Stomach (tissue), 9 donors: ENCODE data around the gene PYCARD. TPM values are rescaled to one million over a fixed set of nuclear protein-coding genes. Genes with fewer than 3 reads are reported as not detected.

Source experiments
- DNase-seq, 2 donors: peaks; one replicate each; pipeline versions ENCODE4 v3.0.0 to v3.0.0-alpha.2; 2013 to 2019
- H3K27ac ChIP-seq, 5 donors: fragments of 200-600 bp in 4 of 5; sonication (generic) in 4 of 5; one replicate each; pipeline ENCODE4 v1.5.1; 2013 to 2019; ENCODE audit warnings: mild to moderate bottlenecking in 1 of 5, moderate library complexity in 1 of 5
- H3K27me3 ChIP-seq, 3 donors: fragments of 200-600 bp; sonication (generic); one replicate each; pipeline ENCODE4 v1.5.1; 2017 to 2019; ENCODE audit warnings: mixed run types in 1 of 3
- H3K36me3 ChIP-seq, 4 donors: fragments of 200-600 bp; sonication (generic); 1 replicate in 3 of 4; 2 replicates in 1 of 4; pipeline ENCODE4 v1.5.1; 2016 to 2019
- H3K4me1 ChIP-seq, 4 donors: fragments of 200-600 bp; sonication (generic); one replicate each; pipeline ENCODE4 v1.5.1; 2016 to 2019
- H3K4me3 ChIP-seq, 4 donors: fragments of 200-600 bp; sonication (generic) in 3 of 4; one replicate each; pipeline ENCODE4 v1.5.1; 2016 to 2019; ENCODE audit warnings: mild to moderate bottlenecking in 1 of 4
- H3K9me3 ChIP-seq, 4 donors: fragments of 200-600 bp; sonication (generic); one replicate each; pipeline ENCODE4 v1.5.1; 2016 to 2019
- CTCF ChIP-seq, 7 experiments: fragments of 450-650 bp in 4 of 7; fragments of 200-600 bp in 3 of 7; sonication (generic) in 3 of 7; IDR thresholded peaks; one replicate each; pipeline ENCODE4 v1.5.1; 2016 to 2019; ENCODE audit warnings: antibody characterized with exemption in 7 of 7, control low read depth in 2 of 7, mild to moderate bottlenecking in 1 of 7
- EP300 ChIP-seq: sonication (generic); formaldehyde crosslinking; IDR thresholded peaks from one replicate; pipeline ENCODE4 v1.6.1; 2017; ENCODE audit warnings: antibody characterized with exemption
- POLR2A ChIP-seq, 4 donors: fragments of 450-650 bp; IDR thresholded peaks; one replicate each; pipeline ENCODE4 v1.6.1; 2016; ENCODE audit warnings: antibody characterized with exemption in 4 of 4, control low read depth in 2 of 4, mild to moderate bottlenecking in 1 of 4, moderate library complexity in 1 of 4
- POLR2AphosphoS5 ChIP-seq, 3 donors: sonication (generic); formaldehyde crosslinking; IDR thresholded peaks; one replicate each; pipeline ENCODE4 v1.6.1; 2016; ENCODE audit warnings: antibody characterized with exemption in 3 of 3
- WGBS, 5 donors: extraction: QIAGEN DNeasy Blood & Tissue Kit in 3 of 5; methylation state at CpG; one replicate each; pipeline versions ENCODE4 v1.1.5 to v1.1.7; 2013 to 2018; 5-methylcytosine and 5-hydroxymethylcytosine counted together
- intact Hi-C: fragments of 100-400 bp; cut with DNase I; formaldehyde crosslinking; loops from one replicate; pipeline ENCODE4 v1.15.1; 2023; ENCODE audit warnings: low total_unique reads
- polyA plus RNA-seq, 3 donors: library from polyadenylated mRNA; stranded (reverse); fragments of 200-250 nt; gene quantifications; one replicate each; pipeline ENCODE4 v1.2.3, GENCODE V29; 2013
- total RNA-seq, 5 donors: library from RNA; depleted of rRNA; stranded (reverse); fragments of >200 nt; gene quantifications; one replicate each; pipeline versions ENCODE4 v1.1.0 to v1.2.3, GENCODE V29; 2014 to 2016
- donor health status: healthy with polysubstance abuse.
- donor health status: Bipolar disorder and iron deficiency.
- donor health status: healthy.

PYCARD gene
- total and polyA plus RNA-seq, 8 donors, result 10.5 to 484 (median 42.8) TPM

- intact Hi-C loops, result no loop called here
- Histone ChIP-seq H3K4me3 (no peak overlapping the region), H3K27ac (no peak overlapping the region), H3K27me3 (no peaks in the 10 kb centered on the region), H3K4me1 (no peaks in the 10 kb centered on the region), H3K36me3 (no peaks in the 10 kb centered on the region), H3K9me3 (peaks cover 0 to 11% (median 10%) of the 10 kb centered on the region in 4 donors)
- 68 to 76% (median 71%) methylated on average over 4 of the region's 4 CpGs for WGBS, 5 donors
- TF ChIP-seq CTCF (IDR thresholded peaks at IDR 0.05), result no peak
- no peak for TF ChIP-seq EP300
- TF ChIP-seq POLR2AphosphoS5 (IDR thresholded peaks at IDR 0.05), result no peak
- no peak for TF ChIP-seq POLR2A (IDR thresholded peaks at IDR 0.05)
- no peak for DNase-seq
These were observed 35.5 kb upstream of the PYCARD start for GRCh38 chr16:31238041-31238440.

DNA sequence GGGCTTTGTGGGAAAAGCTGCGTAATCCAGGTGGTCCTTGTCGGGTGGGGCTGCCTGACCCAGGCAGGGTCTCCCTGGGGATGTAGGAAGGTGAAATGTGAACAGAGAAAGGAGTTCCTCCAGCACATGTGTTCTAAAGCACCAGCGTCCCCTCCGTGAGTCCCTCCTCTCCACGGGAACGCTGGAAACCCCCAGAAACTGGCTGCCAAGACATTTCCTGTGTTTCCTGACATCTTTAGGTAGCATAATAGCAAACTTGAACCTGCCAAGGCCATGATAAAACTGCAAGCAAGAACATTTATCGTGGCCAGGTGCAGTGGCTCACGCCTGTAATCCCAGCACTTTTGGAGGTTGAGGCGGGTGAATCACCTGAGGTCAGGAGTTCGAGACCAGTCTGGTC, 26.9 kb upstream of the PYCARD start:
- H3K27ac ChIP-seq, result no peak overlapping the region
- H3K9me3 ChIP-seq, result peaks cover 0 to 2% (median under 1%) of the 10 kb centered on the region in 4 donors
- TF ChIP-seq POLR2A (IDR thresholded peaks at IDR 0.05) (no peak), EP300 (no peak), POLR2AphosphoS5 (IDR thresholded peaks at IDR 0.05) (no peak), CTCF (IDR thresholded peaks at IDR 0.05) (no peak)
- no peaks in the 10 kb centered on the region for H3K36me3 ChIP-seq
- no peaks in the 10 kb centered on the region for H3K27me3 ChIP-seq
- no peaks in the 10 kb centered on the region for H3K4me1 ChIP-seq
- WGBS, 5 donors, result 47 to 57% (median 52%) methylated on average over 10 of the region's 10 CpGs
- no peak for DNase-seq
- H3K4me3 ChIP-seq, result no peak overlapping the region
- intact Hi-C loops, result no loop called here

DNA sequence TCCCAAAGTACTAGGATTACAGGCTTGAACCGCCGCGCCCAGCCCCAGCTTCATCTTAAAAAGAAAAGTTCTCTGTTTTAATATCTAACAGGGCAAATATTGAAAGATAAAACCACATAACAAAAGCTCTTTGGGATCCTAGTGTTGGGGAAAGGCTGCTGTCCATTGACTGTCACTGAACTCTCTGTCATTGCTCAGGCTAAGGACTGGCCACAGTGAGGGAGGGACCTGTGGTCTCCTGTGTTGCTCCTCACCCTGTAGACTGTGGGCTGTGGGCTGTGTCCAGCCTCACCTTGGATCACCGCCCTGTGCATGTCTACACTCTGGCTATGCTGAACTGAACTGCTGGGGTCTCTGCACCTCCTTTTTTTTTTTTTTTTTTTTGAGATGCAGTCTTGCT, 25.6 kb upstream of the PYCARD start:
- WGBS, 5 donors, result 76 to 90% (median 77%) methylated on average over 4 of the region's 4 CpGs
- no peaks in the 10 kb centered on the region for H3K36me3 ChIP-seq
- no peak for DNase-seq

GRCh38 chr16:31225193-31225592, 22.6 kb upstream of the PYCARD start:
- TF ChIP-seq EP300 (no peak), POLR2A (IDR thresholded peaks at IDR 0.05) (no peak), CTCF (IDR thresholded peaks at IDR 0.05) (no peak), POLR2AphosphoS5 (IDR thresholded peaks at IDR 0.05) (no peak)
- Histone ChIP-seq H3K27me3 (peaks cover 0 to 19% (median 0%) of the 10 kb centered on the region in 3 donors), H3K27ac (no peak overlapping the region), H3K4me1 (no peaks in the 10 kb centered on the region), H3K4me3 (no peak overlapping the region), H3K36me3 (no peaks in the 10 kb centered on the region), H3K9me3 (no peaks in the 10 kb centered on the region)
- 87 to 95% (median 91%) methylated on average over 3 of the region's 3 CpGs for WGBS, 5 donors
- intact Hi-C loops, result no loop called here
- no peak for DNase-seq

More for the DNA sequence above, 25.6 kb upstream of the PYCARD start:
- intact Hi-C loops, result no loop called here
- Histone ChIP-seq H3K27ac (no peak overlapping the region), H3K9me3 (no peaks in the 10 kb centered on the region), H3K27me3 (no peaks in the 10 kb centered on the region), H3K4me1 (no peaks in the 10 kb centered on the region), H3K4me3 (no peak overlapping the region)
- TF ChIP-seq EP300, result no peak

- no peaks in the 10 kb centered on the region for H3K9me3 ChIP-seq
- intact Hi-C loops, result no loop called here
- H3K27me3 ChIP-seq, result peaks cover 0 to 28% (median 0%) of the 10 kb centered on the region in 3 donors
- no peak overlapping the region for H3K27ac ChIP-seq
- H3K4me3 ChIP-seq, result no peak overlapping the region
- H3K36me3 ChIP-seq, result no peaks in the 10 kb centered on the region
- TF ChIP-seq POLR2A (IDR thresholded peaks at IDR 0.05), result no peak
- H3K4me1 ChIP-seq, result no peaks in the 10 kb centered on the region
- WGBS, 5 donors, result 67 to 81% (median 78%) methylated on average over 64 to 80 of the region's 80 CpGs
- DNase-seq, result no peak
These were observed 21.8 kb upstream of the PYCARD start for GRCh38 chr16:31224092-31224955.
